ENCODE data around the gene YEATS2. TPM values are rescaled to one million over a fixed set of nuclear protein-coding genes. Genes with fewer than 3 reads are reported as not detected.

YEATS2 gene
- total RNA-seq, 4 donors from 2014 or later, result 14.0 to 24.1 (median 16.3) TPM

DNA sequence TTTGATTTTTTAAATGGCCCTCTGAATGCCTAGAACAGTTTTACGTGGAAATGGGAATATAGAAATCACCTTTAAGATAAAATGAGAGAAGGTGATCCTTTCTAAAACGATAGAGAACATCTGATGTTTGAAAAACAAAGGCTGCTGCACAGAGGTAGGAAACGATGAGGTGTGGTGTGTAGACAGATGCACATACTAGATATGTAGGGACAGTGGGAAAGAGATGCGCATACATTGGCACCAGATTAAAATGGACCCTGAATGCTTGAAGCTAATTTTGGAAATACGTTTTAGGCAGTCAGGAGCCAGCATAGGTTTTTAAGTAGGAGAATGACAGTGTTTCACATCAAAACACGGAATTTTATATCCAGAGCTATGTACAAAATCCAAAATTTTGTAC lies 98.8 kb downstream of the YEATS2 start:
- DNase-seq (ENCODE audit: low spot score in 2 of 2), result no peak
- TF ChIP-seq POLR2A (IDR thresholded peaks at IDR 0.05), result no peak
- no peak for TF ChIP-seq CTCF (IDR thresholded peaks at IDR 0.05)
- 88 to 97% methylated on average over 6 of the region's 6 CpGs for WGBS, 2 donors
- intact Hi-C loops (cut with DNase I; ENCODE audit: low total_unique reads), result no loop called here
- no peak overlapping the region for H3K4me3 ChIP-seq (ENCODE audit: low read depth, poor library complexity, severe bottlenecking)

- intact Hi-C loops (cut with DNase I; ENCODE audit: low total_unique reads), result no loop called here
Observed at GRCh38 chr3:183797996-183798395, 100.4 kb downstream of the YEATS2 start.

DNA sequence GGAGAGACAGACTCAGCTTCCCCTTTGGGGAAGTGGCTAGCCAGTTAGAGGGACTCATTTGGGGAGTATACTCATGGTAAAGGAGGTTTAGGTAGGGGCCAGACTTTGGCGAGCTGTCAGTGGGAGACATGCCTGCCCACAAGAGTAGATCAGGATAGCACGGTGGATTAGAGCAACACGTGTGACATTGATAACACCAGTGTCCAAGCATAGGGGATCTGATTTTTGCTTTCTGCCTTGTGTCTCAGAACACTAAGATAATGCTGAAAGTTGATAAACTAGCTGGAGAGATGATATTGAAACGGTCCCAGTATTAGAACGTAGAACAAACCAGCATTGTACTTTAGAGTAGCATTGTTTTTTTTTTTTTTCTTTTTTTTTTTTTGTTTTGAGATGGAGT lies 101.9 kb downstream of the YEATS2 start:
- WGBS, 2 donors, result 92 to 93% methylated on average over 5 of the region's 5 CpGs
- DNase-seq (ENCODE audit: low spot score in 2 of 2), result no peak
- intact Hi-C loops (cut with DNase I; ENCODE audit: low total_unique reads), result no loop called here
- H3K4me3 ChIP-seq (ENCODE audit: low read depth, poor library complexity, severe bottlenecking), result no peak overlapping the region
- no peak for TF ChIP-seq CTCF (IDR thresholded peaks at IDR 0.05)
- no peak for TF ChIP-seq POLR2A (IDR thresholded peaks at IDR 0.05)

More at GRCh38 chr3:183797996-183798395, 100.4 kb downstream of the YEATS2 start:
- TF ChIP-seq POLR2A (IDR thresholded peaks at IDR 0.05), result no peak
- no peak for TF ChIP-seq CTCF (IDR thresholded peaks at IDR 0.05)
- H3K4me3 ChIP-seq (ENCODE audit: low read depth, poor library complexity, severe bottlenecking), result no peak overlapping the region
- 91 to 93% methylated on average over 9 of the region's 9 CpGs for WGBS, 2 donors
- no peak for DNase-seq (ENCODE audit: low spot score in 2 of 2)

DNA sequence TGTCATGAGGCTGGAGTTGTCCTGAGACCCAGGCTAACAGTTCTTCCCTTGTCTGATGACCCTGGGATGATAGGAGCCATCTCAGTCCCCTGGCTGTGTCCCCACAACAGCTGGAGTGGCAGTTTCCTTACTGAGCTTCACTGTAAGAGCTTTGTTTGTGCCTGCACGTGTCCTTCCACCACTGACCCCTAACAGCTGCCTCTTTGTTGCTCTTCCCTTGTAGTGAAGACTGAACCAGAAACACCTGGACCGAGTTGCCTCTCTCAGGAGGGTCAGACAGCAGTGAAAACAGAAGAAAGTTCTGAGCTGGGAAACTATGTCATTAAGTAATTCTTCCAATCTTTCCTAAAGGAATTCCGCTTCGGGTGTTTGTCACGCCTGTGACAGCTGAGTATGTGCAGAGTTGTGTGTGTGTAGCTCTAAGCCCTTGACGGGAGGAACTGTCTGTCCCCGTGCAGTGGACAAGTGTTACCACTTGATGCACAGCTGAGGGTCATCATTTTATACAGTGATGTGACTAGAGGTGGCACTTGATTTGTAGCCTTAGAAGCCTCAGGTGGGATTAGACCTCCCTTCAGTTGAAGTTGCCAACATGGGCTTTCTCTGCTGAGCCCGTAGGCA lies 102.8 kb downstream of the YEATS2 start:
- intact Hi-C loops (cut with DNase I; ENCODE audit: low total_unique reads), result no loop called here
- TF ChIP-seq POLR2A (IDR thresholded peaks at IDR 0.05), result no peak
- TF ChIP-seq CTCF (IDR thresholded peaks at IDR 0.05), result no peak
- 85 to 87% methylated on average over 8 of the region's 8 CpGs for WGBS, 2 donors
- no peak for DNase-seq (ENCODE audit: low spot score in 2 of 2)
- no peak overlapping the region for H3K4me3 ChIP-seq (ENCODE audit: low read depth, poor library complexity, severe bottlenecking)

DNA sequence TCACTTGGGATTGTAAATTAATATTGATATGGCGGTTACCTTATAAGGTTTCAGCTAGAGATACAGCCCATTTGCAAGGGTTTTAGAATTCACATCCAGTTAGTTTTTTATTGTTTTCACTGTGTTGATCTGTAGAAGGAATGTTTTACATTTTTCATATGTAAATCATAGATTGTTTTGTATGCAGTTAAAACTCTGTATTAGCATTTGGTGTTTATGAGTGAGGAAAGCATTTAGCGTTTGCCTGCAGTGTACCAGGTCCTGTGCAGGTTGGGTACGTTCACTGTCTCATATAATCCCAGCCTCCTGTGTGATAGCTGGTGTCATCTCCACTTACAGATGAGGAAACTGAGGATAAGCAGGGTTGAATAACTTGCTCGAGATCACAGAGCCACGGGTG lies 104.0 kb downstream of the YEATS2 start:
- no peak for TF ChIP-seq CTCF (IDR thresholded peaks at IDR 0.05)
- no peak for TF ChIP-seq POLR2A (IDR thresholded peaks at IDR 0.05)
- WGBS, 2 donors, result 87 to 95% methylated on average over 5 of the region's 5 CpGs
- intact Hi-C loops (cut with DNase I; ENCODE audit: low total_unique reads), result no loop called here
- no peak for DNase-seq (ENCODE audit: low spot score in 2 of 2)
- no peak overlapping the region for H3K4me3 ChIP-seq (ENCODE audit: low read depth, poor library complexity, severe bottlenecking)

DNA sequence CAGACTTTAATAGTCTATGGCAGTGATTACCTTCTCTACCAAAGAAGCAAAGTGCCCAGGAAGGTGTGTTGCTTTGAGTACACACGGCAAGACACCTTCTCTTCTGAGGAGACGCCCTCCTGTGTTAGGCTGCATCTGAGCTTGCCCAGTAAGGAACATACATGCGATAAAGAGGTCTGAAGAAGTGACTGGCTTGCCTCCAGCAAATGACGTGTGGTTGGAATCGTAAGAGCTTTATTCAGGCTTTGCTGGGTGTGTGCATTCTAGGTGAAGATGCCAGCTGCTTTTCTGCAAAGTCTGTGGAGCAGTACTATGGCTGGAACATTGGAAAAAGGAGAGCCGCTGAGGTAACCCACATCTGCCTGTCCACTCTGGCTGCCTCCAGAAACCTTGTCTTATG lies 105.4 kb downstream of the YEATS2 start:
- no peak for DNase-seq (ENCODE audit: low spot score in 2 of 2)
- intact Hi-C loops (cut with DNase I; ENCODE audit: low total_unique reads), result no loop called here
- 39 to 57% methylated on average over 6 of the region's 6 CpGs for WGBS, 2 donors
- H3K4me3 ChIP-seq (ENCODE audit: low read depth, poor library complexity, severe bottlenecking), result no peak overlapping the region
- TF ChIP-seq POLR2A (IDR thresholded peaks at IDR 0.05) (no peak), CTCF (IDR thresholded peaks at IDR 0.05) (no peak)

Measured in lower leg skin (tissue), 4 donors.